GM12873 (cell line): ENCODE data around the gene EP400.

ENCODE experiments used
- CTCF ChIP-seq: IDR thresholded peaks from 2 replicates; pipeline ENCODE4 v1.5.1; 2012; ENCODE audit warnings: low read depth, mild to moderate bottlenecking, moderate library complexity, low read length, control low read depth; ENCODE audit not compliant: insufficient read depth; ENCODE audit errors: missing control alignments

EP400 gene

GRCh38 chr12:131949431-131950181, at the start of gene EP400:
Gene EP400, plus strand, starts transcription at chr12:131949942. Its CDS starts 10,678 bp downstream, at chr12:131960620.
- peak; percentile 67 for TF ChIP-seq CTCF

- no peak for TF ChIP-seq CTCF
Observed at GRCh38 chr12:131900397-131900796, 49.3 kb upstream of the EP400 start.

- TF ChIP-seq CTCF, result no peak
Observed at GRCh38 chr12:131901431-131902331, 48.1 kb upstream of the EP400 start.

- no peak for TF ChIP-seq CTCF
Observed at GRCh38 chr12:131902332-131903241, 47.2 kb upstream of the EP400 start.

GRCh38 chr12:131903270-131904255, 46.2 kb upstream of the EP400 start:
- no peak for TF ChIP-seq CTCF

GRCh38 chr12:131904346-131904745, 45.4 kb upstream of the EP400 start:
- TF ChIP-seq CTCF, result no peak
